Stimulated activated CD8-positive, alpha-beta memory T cell treated with anti-CD3 and anti-CD28 coated beads, Interleukin-12 subunit alpha, Interleukin-12 subunit beta, amount 100 ng/mL, for 24 hours (primary cell): ENCODE measurements around the gene CFAP141.

ENCODE experiments used
- DNase-seq: peaks from one replicate; pipeline ENCODE4 v3.0.0-alpha.2; 2020; ENCODE audit errors: extremely low read depth

Gene CFAP141

GRCh38 chr1:154171880-154172279 is 34.3 kb downstream of the CFAP141 start:
- no peak for DNase-seq

GRCh38 chr1:154171223-154171583 is 34.9 kb downstream of the CFAP141 start:
- no peak for DNase-seq

GRCh38 chr1:154170547-154171222 is 35.4 kb downstream of the CFAP141 start:
- DNase-seq: peak; percentile 32

- no peak for DNase-seq
These were observed 38.7 kb downstream of the CFAP141 start for GRCh38 chr1:154167461-154167860.

- DNase-seq: no peak
These were observed 39.9 kb downstream of the CFAP141 start for GRCh38 chr1:154166207-154166606.

- DNase-seq: no peak
These were observed 46.6 kb downstream of the CFAP141 start for GRCh38 chr1:154159554-154159953.

GRCh38 chr1:154158307-154159125 is 47.6 kb downstream of the CFAP141 start:
- DNase-seq: no peak

GRCh38 chr1:154157520-154158306 is 48.4 kb downstream of the CFAP141 start:
- peak; percentile 45 for DNase-seq

- no peak for DNase-seq
These were observed 50.9 kb downstream of the CFAP141 start for GRCh38 chr1:154155251-154155650.

GRCh38 chr1:154154534-154155191 is 51.5 kb downstream of the CFAP141 start, which contains the start of gene NUP210L:
TSS of gene NUP210L (minus strand) at chr1:154155073.
- DNase-seq: no peak

GRCh38 chr1:154154053-154154452 is 52.1 kb downstream of the CFAP141 start:
- DNase-seq: no peak

- no peak for DNase-seq
These were observed 54.8 kb downstream of the CFAP141 start for GRCh38 chr1:154151311-154151710.
